GM12873 (cell line): ENCODE data around the gene SMARCE1.

ENCODE experiments used
- TF ChIP-seq, protein P1 (sequence below): IDR thresholded peaks from 2 replicates; pipeline ENCODE4 v1.5.1; 2012; ENCODE audit warnings: low read depth, mild to moderate bottlenecking, moderate library complexity, low read length, control low read depth; ENCODE audit not compliant: insufficient read depth; ENCODE audit errors: missing control alignments

The SMARCE1 gene

DNA sequence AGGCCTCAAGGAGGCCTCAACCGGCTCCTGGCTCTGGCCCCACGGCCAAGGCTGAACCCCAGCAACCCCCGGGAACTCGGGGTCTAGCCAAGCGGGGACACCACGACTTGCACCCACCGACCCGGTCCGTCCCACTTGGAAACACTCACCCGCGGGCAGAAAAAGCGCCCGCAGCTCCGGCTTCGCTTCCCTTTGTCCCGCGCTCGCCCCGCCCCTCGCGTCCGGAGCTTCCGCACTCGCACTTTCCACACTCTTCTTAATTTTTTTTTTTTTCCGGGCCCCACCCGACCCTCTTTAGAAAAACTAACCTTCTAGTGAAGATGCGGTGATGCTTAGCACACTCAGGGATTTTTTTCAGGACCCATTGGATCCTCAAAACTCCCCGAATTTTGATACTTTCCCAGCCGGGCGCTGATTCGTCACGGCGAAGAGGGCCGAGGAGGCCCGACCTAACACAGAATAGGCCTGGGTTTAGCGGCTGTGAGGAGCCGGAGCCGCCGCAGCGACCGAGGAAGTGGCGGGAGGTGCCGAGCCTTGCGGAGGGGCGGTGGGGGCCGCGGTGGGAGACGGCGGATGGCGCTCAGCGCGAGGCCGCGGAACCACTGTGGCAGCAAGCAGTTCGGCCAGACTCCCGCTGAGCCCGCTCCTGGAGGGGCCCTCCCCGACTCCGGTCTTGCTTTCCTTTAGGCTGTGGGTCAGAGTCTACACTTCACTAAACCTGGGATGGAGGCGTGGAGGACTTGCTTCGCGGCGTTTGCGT lies at the start of gene SMARCE1:
SMARCE1 (minus strand) TSS at position 195 of the 760 bp plus-strand sequence. CDS start 2,016 bp downstream, outside the sequence.
- TF ChIP-seq, protein P1, sequence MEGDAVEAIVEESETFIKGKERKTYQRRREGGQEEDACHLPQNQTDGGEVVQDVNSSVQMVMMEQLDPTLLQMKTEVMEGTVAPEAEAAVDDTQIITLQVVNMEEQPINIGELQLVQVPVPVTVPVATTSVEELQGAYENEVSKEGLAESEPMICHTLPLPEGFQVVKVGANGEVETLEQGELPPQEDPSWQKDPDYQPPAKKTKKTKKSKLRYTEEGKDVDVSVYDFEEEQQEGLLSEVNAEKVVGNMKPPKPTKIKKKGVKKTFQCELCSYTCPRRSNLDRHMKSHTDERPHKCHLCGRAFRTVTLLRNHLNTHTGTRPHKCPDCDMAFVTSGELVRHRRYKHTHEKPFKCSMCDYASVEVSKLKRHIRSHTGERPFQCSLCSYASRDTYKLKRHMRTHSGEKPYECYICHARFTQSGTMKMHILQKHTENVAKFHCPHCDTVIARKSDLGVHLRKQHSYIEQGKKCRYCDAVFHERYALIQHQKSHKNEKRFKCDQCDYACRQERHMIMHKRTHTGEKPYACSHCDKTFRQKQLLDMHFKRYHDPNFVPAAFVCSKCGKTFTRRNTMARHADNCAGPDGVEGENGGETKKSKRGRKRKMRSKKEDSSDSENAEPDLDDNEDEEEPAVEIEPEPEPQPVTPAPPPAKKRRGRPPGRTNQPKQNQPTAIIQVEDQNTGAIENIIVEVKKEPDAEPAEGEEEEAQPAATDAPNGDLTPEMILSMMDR: no peak

DNA sequence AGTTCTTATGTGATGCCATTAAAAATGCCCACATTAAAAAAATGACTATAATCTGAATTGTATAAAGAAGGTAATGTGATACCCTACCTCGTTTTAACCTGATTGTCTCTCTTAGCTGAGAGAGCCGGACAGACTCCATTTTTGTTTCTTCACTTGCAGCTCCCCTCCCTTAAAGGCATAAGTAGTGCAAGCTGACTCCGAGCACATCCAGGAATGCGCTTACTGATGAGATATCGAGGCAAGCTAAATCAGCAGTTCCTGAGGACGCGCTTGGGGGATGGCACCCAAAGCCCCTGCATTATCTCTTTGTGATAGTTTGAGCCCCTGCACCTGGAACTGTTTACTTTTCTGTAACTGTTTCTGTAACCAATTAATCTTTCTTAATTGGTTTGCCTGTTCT lies 49.7 kb upstream of the SMARCE1 start:
- TF ChIP-seq, protein P1: no peak

DNA sequence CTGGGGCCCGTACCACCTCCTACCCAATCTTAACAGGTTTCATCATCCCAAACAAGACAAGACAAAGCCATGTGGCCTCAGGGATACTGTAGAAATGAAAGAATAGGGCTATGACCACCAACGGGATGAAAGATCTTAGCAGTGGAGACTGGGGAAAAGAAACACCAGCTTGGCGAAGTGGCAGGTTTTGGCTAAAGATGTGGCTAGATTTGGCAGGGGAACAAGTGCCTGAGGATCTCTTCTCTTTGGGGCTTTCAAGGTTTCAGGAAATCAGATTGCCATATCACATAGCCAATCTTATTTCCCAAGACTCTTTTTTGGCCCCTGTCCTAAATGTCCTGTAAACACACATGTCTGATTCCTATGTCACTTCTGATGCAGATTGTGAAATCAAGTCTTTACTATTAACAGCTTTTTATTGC lies 49.0 kb upstream of the SMARCE1 start:
- TF ChIP-seq, protein P1: no peak

DNA sequence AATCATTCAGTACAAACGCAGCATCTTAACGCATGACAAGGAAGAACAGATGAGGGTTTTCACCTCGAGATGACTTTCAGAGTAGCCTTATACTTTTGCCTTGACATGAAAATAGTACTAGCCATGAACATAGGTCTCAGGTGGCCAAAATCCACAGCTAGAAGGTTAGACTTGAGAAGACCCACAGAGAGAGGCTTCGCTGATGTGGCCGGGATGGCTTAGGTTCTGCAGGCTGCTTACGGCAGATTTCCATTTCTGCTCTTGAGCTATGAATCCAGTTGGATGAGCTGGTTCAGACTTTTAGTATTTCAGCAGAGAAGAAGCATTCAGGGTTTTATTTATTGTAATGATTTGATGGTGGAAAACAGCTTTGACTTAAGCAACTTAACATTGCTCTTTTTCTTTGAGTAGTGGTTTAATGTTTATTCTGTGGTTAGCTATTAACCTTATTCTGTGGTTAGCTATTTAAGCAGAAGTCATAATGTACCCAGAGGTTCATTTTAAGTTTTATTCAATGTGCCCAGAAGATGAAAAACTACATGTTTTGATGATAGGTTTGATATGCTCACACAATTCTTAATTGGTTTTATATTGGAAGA lies 48.4 kb upstream of the SMARCE1 start:
- TF ChIP-seq, protein P1: no peak

DNA sequence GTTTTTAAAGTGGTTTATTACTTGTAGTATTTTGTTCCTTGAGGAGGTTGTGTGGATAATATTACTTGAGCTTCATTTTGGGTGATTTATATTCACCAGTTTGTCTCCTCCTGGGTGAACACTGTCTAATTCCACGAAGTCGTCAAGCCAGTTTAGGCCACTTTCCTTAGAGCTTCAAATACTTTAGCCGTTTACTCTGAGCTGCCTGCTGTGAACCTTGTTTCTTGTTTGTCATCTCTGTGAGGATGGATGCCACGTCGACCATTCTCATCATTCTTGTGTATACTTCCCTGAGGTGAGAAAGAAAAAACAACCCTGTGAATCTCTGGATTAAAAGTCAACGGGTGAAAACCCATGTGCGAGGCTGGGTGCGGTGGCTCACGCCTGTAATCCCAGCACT lies 47.0 kb upstream of the SMARCE1 start:
- TF ChIP-seq, protein P1: no peak

DNA sequence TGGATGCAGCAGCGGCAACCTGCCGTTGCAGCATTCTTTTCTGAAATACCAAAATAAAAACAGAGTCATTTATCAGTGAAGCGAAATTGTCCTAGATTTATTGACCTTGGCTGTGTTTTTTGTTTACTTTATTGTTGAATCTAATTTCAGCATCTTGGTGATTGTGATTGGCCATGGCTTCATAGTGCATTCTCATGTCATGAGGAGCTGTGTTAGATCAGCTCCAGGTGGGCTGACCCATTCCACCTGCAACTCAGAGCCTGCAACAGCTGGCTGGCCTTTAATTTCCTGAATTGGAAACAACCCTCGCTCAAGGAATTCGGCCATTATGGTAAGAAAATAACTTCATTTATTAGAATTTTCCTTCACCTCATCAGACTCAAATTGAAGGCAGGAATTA lies 39.5 kb upstream of the SMARCE1 start:
- TF ChIP-seq, protein P1: no peak

DNA sequence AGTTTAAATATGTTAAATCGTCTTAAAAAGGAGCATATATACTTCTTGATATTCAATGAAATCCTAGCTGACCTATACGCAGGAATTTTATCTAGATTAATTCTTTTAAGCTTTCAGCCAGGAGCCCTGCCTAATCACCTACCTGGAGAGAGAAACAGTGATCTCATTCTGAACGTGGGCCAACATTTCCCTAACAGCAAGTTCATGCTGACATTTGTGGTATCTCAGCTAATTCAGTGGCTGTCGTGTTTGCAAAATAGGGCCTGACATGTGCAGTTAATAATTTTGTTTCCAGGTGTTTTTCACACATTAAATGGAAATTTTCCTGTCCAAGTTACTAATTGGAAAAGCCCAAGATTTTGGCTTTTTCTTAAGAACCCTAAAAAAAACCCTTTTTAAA lies 38.6 kb upstream of the SMARCE1 start:
- TF ChIP-seq, protein P1: no peak
